C4-2B (cell line): ENCODE measurements around the gene BSND.

Experiments
- H3K27ac ChIP-seq: fragments of 450-650 bp; 2 replicates; pipeline ENCODE4 v1.5.1; 2017
- CTCF ChIP-seq: fragments of 450-650 bp; conservative IDR thresholded peaks from 2 replicates; pipeline ENCODE4 v1.5.1; 2017; ENCODE audit warnings: mild to moderate bottlenecking
- ZFX ChIP-seq: fragments of 450-650 bp; IDR thresholded peaks from 2 replicates; pipeline ENCODE4 v1.6.1; 2017

BSND gene

GRCh38 chr1:55033265-55033614 is 34.5 kb downstream of the BSND start:
- H3K27ac ChIP-seq = no peak overlapping the region
- TF ChIP-seq CTCF = no peak
- no peak for TF ChIP-seq ZFX

- TF ChIP-seq ZFX = no peak
- no peak for TF ChIP-seq CTCF
Observed at GRCh38 chr1:55034476-55035133, 35.9 kb downstream of the BSND start.

GRCh38 chr1:55035904-55036303 is 37.2 kb downstream of the BSND start:
- H3K27ac ChIP-seq = no peak overlapping the region
- TF ChIP-seq CTCF (peak; percentile 50), ZFX (no peak)

More at GRCh38 chr1:55034476-55035133, 35.9 kb downstream of the BSND start:
- H3K27ac ChIP-seq = no peak overlapping the region

- TF ChIP-seq CTCF (no peak), ZFX (no peak)
- no peak overlapping the region for H3K27ac ChIP-seq
Observed at GRCh38 chr1:55037733-55038551, 39.2 kb downstream of the BSND start.

GRCh38 chr1:55038552-55038838 is 39.8 kb downstream of the BSND start:
- no peak overlapping the region for H3K27ac ChIP-seq
- TF ChIP-seq ZFX = no peak
- TF ChIP-seq CTCF = no peak

- no peak overlapping the region for H3K27ac ChIP-seq
- TF ChIP-seq ZFX (no peak), CTCF (no peak)
Observed at GRCh38 chr1:55038974-55039341, 40.2 kb downstream of the BSND start.

- TF ChIP-seq CTCF (no peak), ZFX (no peak)
- no peak within 1 kb of the TSS for H3K27ac ChIP-seq
Observed at GRCh38 chr1:55039342-55040082, 40.8 kb downstream of the BSND start, which contains the start of gene PCSK9. Gene PCSK9, plus strand, starts transcription at chr1:55039548. Its CDS starts 290 bp downstream, at chr1:55039838.
